Vagina (tissue), 2 donors: ENCODE data around the gene CHAF1B. TPM values are rescaled to one million over a fixed set of nuclear protein-coding genes. Genes with fewer than 3 reads are reported as not detected.

Source experiments
- DNase-seq, 2 donors: peaks; one replicate each; pipeline ENCODE4 v3.0.0-alpha.2; 2017; ENCODE audit errors: extremely low spot score in 2 of 2
- H3K27ac ChIP-seq: fragments of 200-600 bp; sonication (generic); one replicate; pipeline ENCODE4 v1.5.1; 2019
- H3K27me3 ChIP-seq: fragments of 200-600 bp; sonication (generic); one replicate; pipeline ENCODE4 v1.5.1; 2019
- H3K36me3 ChIP-seq, 2 donors: fragments of 200-600 bp; sonication (generic); one replicate each; pipeline ENCODE4 v1.5.1; 2017 to 2019
- H3K4me1 ChIP-seq: fragments of 200-600 bp; sonication (generic); one replicate; pipeline ENCODE4 v1.5.1; 2019
- H3K4me3 ChIP-seq, 2 donors: fragments of 200-600 bp; sonication (generic); 1 replicate in 1 of 2; 2 replicates in 1 of 2; pipeline ENCODE4 v1.5.1; 2016 to 2019
- H3K9me3 ChIP-seq: fragments of 200-600 bp; sonication (generic); one replicate; pipeline ENCODE4 v1.5.1; 2019
- CTCF ChIP-seq, 3 experiments: fragments of 450-650 bp in 2 of 3; fragments of 200-600 bp in 1 of 3; sonication (generic) in 1 of 3; IDR thresholded peaks; one replicate each; pipeline ENCODE4 v1.5.1; 2017 to 2019; ENCODE audit warnings: antibody characterized with exemption in 3 of 3, mild to moderate bottlenecking in 2 of 3, moderate library complexity in 2 of 3
- POLR2A ChIP-seq, 2 donors: fragments of 450-650 bp; IDR thresholded peaks; one replicate each; pipeline ENCODE4 v1.6.1; 2017; ENCODE audit warnings: antibody characterized with exemption in 2 of 2, mild to moderate bottlenecking in 2 of 2, moderate library complexity in 2 of 2
- POLR2AphosphoS5 ChIP-seq, 2 donors: sonication (generic); formaldehyde crosslinking; IDR thresholded peaks; one replicate each; pipeline ENCODE4 v1.9.0; 2017; ENCODE audit warnings: antibody characterized with exemption in 2 of 2, mild to moderate bottlenecking in 2 of 2, low read depth in 1 of 2; ENCODE audit not compliant: insufficient read depth in 1 of 2
- intact Hi-C: fragments of 100-400 bp; cut with DNase I; formaldehyde crosslinking; loops from one replicate; pipeline ENCODE4 v1.15.1; 2023
- total RNA-seq: library from RNA; depleted of rRNA; stranded (reverse); fragments of >200 nt; gene quantifications from one replicate; pipeline ENCODE4 v1.2.3, GENCODE V29; 2016

The CHAF1B gene
- total RNA-seq, 1 donor from 2014 or later = 1.7 TPM

GRCh38 chr21:36436829-36437744 lies 51.9 kb downstream of the CHAF1B start:
- TF ChIP-seq CTCF (IDR thresholded peaks at IDR 0.05) = no peak
- TF ChIP-seq POLR2AphosphoS5 (IDR thresholded peaks at IDR 0.05; ENCODE audit: insufficient read depth in 1 of 2, low read depth in 1 of 2) = no peak
- TF ChIP-seq POLR2A (IDR thresholded peaks at IDR 0.05) = no peak
- Histone ChIP-seq H3K4me1 (no peaks in the 10 kb centered on the region), H3K36me3 (no peaks in the 10 kb centered on the region), H3K4me3 (no peak overlapping the region), H3K9me3 (no peaks in the 10 kb centered on the region), H3K27ac (no peak overlapping the region), H3K27me3 (no peaks in the 10 kb centered on the region)
- intact Hi-C loops = no loop called here
- DNase-seq = no peak

- H3K4me1 ChIP-seq = no peaks in the 10 kb centered on the region
- no peak overlapping the region for H3K4me3 ChIP-seq
- H3K36me3 ChIP-seq = no peaks in the 10 kb centered on the region
- intact Hi-C loops = no loop called here
- TF ChIP-seq POLR2AphosphoS5 (IDR thresholded peaks at IDR 0.05; ENCODE audit: insufficient read depth in 1 of 2, low read depth in 1 of 2) = no peak
- no peak for TF ChIP-seq POLR2A (IDR thresholded peaks at IDR 0.05)
- no peak for TF ChIP-seq CTCF (IDR thresholded peaks at IDR 0.05)
- H3K27ac ChIP-seq = no peak overlapping the region
- DNase-seq = no peak
- no peaks in the 10 kb centered on the region for H3K27me3 ChIP-seq
- H3K9me3 ChIP-seq = no peaks in the 10 kb centered on the region
Measured at GRCh38 chr21:36437745-36438128, 52.5 kb downstream of the CHAF1B start.

- DNase-seq = no peak
- H3K4me1 ChIP-seq = no peaks in the 10 kb centered on the region
- no peak for TF ChIP-seq POLR2AphosphoS5 (IDR thresholded peaks at IDR 0.05; ENCODE audit: insufficient read depth in 1 of 2, low read depth in 1 of 2)
- TF ChIP-seq POLR2A (IDR thresholded peaks at IDR 0.05) = no peak
- H3K27me3 ChIP-seq = no peaks in the 10 kb centered on the region
- no peaks in the 10 kb centered on the region for H3K36me3 ChIP-seq
- H3K4me3 ChIP-seq = no peak overlapping the region
- no peaks in the 10 kb centered on the region for H3K9me3 ChIP-seq
- H3K27ac ChIP-seq = no peak overlapping the region
- intact Hi-C loops = no loop called here
Measured at GRCh38 chr21:36441715-36442114, 56.5 kb downstream of the CHAF1B start.

- H3K9me3 ChIP-seq = no peaks in the 10 kb centered on the region
- no peak for DNase-seq
- no peaks in the 10 kb centered on the region for H3K27me3 ChIP-seq
- H3K36me3 ChIP-seq = no peaks in the 10 kb centered on the region
- no peaks in the 10 kb centered on the region for H3K4me1 ChIP-seq
- intact Hi-C loops = no loop called here
- TF ChIP-seq CTCF (IDR thresholded peaks at IDR 0.05) (no peak), POLR2AphosphoS5 (IDR thresholded peaks at IDR 0.05; ENCODE audit: insufficient read depth in 1 of 2, low read depth in 1 of 2) (no peak)
- H3K27ac ChIP-seq = no peak overlapping the region
- no peak overlapping the region for H3K4me3 ChIP-seq
Measured at GRCh38 chr21:36446301-36446700, 61.1 kb downstream of the CHAF1B start.

- no peaks in the 10 kb centered on the region for H3K27me3 ChIP-seq
- intact Hi-C loops = no loop called here
- TF ChIP-seq CTCF (IDR thresholded peaks at IDR 0.05) = no peak
- no peak for TF ChIP-seq POLR2A (IDR thresholded peaks at IDR 0.05)
- no peak for TF ChIP-seq POLR2AphosphoS5 (IDR thresholded peaks at IDR 0.05; ENCODE audit: insufficient read depth in 1 of 2, low read depth in 1 of 2)
- no peak overlapping the region for H3K27ac ChIP-seq
- DNase-seq = no peak
- H3K36me3 ChIP-seq = no peaks in the 10 kb centered on the region
- no peak overlapping the region for H3K4me3 ChIP-seq
- H3K9me3 ChIP-seq = no peaks in the 10 kb centered on the region
- H3K4me1 ChIP-seq = no peaks in the 10 kb centered on the region
Measured at GRCh38 chr21:36450511-36450910, 65.3 kb downstream of the CHAF1B start.
